Cerebellar cortex (tissue), 1 donor: ENCODE data around the gene CRISPLD2.

Experiments used
- DNase-seq: peaks from one replicate; pipeline ENCODE4 v3.0.0-alpha.2; 2015; ENCODE audit warnings: low spot score

Gene CRISPLD2

DNA sequence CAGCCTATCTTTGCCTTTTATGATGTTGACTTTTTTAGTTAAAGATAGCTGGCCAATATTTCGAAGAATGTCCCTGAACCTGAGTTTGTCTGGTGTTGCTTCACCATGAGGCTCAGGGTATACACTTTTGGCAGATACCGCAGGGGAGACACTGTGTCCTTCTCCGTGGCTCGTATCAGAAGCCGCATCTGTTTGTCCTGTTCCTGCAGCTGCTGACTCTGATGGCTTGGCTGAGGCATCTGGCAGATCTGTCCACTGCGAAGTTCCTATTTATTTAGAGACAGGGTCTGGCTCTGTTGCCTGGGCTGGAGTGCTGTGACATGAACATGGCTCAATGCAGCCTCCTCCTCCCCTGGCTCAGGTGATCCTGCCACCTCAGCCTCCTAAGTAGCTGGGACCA lies 93.5 kb downstream of the CRISPLD2 start:
- peak; percentile 18 for DNase-seq

GRCh38 chr16:84914273-84914672 lies 94.5 kb downstream of the CRISPLD2 start:
- DNase-seq: peak; percentile 93

DNA sequence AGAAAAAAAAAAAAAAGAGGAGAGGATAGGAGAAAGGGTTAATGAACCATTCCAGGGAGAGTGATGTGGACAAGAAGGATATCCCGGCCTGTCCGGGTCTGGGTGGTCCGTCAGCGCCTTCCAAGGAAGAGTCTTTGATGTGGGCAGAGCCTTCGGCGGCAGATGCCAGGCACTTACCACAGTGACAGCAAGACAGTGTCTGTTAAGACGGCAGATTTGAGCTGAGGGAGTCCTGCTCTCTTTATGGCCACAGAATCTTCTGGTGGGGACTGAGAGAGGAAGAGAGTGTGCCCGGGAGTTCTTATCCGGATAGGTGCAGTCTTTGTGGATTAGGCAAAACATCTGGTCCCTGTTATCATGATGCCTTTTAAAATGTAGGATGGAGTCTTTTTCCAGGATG lies 96.4 kb downstream of the CRISPLD2 start:
- no peak for DNase-seq

DNA sequence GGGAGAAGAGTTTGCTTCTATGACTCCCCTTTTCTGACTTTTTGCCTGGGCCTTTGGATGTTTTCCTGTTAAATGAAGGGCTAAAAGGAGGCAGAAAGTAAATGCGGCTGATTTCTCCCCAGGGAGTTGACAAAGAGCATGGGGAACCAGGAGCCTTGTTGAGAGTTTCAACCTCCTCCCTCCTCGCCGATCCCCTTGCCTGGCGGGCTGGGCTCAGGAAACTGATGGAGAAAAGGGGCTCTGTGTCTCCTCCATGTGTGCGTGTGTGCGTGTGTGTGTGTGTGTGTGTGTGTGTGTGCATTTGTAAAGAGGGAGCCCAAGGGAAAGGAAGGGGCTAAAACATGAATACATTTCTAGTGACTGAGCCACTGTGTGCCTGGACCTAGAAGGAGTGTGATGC lies 97.1 kb downstream of the CRISPLD2 start:
- DNase-seq: no peak

GRCh38 chr16:84917492-84917891 lies 97.7 kb downstream of the CRISPLD2 start:
- DNase-seq: no peak

- no peak for DNase-seq
These were observed 98.5 kb downstream of the CRISPLD2 start for GRCh38 chr16:84918006-84918909.

GRCh38 chr16:84919269-84919668 lies 99.5 kb downstream of the CRISPLD2 start:
- no peak for DNase-seq

DNA sequence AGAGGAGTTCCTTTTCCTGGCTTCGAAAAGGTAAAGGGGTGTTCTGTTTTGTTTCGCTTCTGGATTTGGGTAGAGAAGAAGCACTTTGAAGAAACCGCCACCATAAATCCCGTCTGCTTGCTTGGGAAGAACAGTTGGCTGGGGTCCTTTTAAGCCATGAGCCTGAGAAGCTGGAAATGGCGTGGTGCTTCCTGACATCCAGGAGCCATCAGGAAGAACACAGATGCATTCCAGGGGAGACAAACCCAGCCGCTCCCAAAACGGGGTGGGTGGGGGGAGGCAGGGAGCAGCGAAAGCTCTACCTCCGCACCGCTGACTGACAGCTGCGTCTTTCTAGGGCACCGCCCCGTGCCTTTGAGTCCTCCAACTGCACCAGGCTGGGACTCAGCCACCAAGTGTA lies 99.9 kb downstream of the CRISPLD2 start:
- no peak for DNase-seq

GRCh38 chr16:84920333-84920732 lies 100.5 kb downstream of the CRISPLD2 start:
- no peak for DNase-seq

- DNase-seq: peak; percentile 42
These were observed 102.8 kb downstream of the CRISPLD2 start for GRCh38 chr16:84922351-84923120.

- DNase-seq: no peak
These were observed 104.7 kb downstream of the CRISPLD2 start for GRCh38 chr16:84924331-84925091.

DNA sequence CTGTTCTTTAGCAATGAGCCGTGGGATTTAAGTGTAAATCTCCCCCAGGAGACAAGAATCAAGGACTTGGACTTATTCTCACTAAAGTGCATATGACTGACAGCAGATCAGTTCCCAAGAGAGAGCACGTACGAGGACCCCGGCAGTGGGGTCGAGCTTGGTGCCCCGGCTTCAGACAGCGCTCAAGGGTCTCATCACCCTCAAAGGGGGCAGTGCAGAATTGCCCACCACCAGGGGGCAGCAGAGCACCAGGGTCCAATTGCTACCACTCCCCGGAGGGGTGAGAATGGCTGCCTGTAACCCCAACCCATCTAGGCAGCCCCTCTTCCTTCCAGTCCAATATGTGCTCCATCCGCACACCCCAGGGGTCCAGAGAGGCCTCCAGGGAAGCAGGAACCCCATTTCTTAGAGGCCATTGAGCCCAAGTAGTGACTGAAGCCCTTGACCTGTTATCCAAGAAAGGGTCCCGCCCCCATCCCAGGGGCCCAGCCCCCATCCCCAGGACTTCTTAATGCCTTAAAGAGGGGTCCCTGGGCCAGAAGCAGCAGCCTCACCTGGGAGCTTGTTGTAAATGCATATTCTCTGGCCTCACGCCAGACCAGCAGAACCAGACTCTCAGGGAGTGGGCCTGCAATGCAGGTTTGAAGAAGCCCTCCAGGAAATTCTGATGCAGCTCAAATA lies 105.4 kb downstream of the CRISPLD2 start:
- peak; percentile 22 for DNase-seq

GRCh38 chr16:84925773-84926372 lies 106.1 kb downstream of the CRISPLD2 start:
- DNase-seq: no peak

GRCh38 chr16:84926462-84926861 lies 106.7 kb downstream of the CRISPLD2 start:
- DNase-seq: no peak

DNA sequence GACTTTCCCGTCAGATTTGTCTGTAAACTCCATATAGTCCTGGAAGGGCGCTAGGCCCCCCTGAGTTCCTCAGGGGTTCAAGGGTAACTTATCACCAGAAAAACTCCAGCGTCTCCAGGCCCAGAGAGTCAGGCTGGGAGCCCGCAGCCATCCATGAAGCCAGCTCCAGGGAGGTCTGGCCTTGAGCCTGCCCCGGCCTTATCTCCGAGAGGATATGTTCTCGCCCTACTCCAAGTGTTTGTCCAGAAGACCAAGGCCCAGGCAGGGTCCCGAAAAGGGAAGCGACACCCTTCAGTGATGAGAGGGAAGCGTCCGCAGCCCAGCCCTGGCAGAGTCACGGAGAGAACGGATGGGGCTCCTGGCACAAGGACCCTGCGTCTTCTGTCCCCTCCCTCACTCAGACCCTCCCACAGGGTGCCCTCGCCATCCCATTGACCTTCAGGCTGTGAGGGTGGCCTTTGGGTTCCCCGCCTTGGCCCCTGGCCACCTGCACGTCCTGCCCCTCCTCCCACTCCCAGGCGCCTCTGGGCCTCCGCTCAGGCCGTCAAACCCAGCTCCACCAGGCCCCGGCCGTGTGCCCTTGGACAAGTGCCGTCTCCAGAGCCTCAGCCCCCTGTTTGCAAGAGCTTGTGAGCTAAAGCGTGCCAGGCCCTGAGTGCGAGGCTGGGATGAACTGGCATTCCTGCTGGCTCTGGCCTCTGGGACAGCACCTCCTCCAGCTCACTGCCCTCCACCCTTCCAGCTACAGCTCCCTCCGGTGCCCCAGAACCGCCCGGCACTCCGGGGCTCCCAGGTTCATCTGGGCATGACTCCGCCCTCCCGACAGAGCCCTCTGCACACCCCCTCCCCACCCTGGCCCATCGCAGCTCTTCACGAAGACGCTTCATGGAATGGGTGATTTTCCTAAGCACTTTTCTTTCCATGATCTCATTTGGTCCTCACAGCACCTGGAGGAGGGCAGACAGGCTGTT lies 108.1 kb downstream of the CRISPLD2 start:
- DNase-seq: no peak

DNA sequence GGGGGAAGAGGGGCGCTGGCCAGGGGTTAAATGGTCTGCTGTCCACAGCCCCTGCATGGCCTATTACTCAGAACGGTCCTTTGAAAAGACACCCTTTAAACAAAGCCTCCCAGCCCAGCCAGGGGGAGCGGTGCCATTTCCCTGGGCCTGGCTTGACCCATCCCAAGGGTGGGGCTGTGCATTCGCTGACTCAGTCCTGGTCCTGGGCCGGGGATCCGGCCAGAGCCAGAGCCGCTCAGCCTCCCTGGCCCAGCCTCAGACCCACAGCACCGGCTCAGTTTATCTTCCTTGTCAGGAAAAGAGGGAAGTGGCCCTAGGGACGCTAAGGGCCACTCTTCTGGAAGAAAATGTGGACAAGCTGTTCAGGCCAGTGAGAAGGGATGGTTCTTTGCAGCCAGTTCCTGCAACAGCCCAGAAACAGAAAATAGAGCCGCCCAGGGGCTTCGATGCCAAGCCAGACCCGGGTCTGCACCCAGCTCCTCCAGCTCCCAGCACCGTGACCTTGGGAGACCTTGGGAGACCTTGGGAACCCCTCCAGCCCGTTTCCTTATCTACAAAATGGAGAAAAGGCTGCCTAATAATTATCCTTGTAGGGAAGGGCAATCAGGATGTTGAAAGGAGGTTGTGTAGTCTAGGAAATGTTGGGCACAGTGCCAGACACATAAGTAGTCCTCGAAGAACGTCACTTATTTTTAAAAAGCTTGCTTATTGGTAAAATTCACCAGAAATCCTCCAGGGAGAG lies 109.1 kb downstream of the CRISPLD2 start:
- no peak for DNase-seq

DNA sequence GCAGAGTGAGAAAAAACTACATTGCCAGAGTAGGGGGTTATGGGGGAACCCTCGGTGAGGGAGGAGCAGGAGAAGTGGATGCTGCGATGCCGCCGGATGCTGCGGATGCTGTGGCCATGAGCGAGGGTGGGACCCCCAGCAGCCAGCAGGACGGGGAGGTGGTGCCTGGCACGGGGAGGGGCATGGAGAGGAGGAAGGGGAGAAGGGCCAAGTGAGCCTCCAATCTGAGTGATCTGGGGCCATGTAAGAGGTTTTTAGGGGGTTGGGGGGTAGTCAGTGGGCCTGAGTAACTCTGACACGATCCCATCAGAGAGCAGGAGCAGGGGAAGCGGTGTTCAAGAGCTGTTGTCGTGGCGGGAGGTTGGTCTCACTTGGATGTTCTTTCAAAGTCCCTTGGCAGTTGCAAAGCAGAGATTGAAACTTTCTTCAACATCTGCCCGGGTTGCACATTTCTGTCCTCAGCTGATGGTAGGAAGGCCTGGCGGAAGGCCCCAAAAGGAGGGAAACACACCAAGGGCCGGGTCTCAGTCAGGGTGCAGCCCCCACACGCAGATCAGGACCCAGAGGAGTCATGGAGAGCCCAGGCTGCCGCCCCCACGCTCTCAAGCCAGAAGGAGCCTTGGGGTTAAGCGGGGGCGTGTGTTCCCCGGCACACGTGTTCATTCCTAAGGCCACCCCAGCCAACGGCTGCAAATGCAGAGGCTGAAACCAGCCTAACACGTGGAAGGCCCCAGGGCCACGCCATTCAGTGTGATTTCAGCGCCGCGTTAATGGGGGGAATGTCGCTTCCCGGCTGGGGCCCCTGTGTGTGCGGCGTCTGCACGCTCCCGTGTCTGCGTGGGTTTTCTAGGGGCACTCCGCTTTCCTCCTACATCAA lies 109.9 kb downstream of the CRISPLD2 start:
- no peak for DNase-seq

DNA sequence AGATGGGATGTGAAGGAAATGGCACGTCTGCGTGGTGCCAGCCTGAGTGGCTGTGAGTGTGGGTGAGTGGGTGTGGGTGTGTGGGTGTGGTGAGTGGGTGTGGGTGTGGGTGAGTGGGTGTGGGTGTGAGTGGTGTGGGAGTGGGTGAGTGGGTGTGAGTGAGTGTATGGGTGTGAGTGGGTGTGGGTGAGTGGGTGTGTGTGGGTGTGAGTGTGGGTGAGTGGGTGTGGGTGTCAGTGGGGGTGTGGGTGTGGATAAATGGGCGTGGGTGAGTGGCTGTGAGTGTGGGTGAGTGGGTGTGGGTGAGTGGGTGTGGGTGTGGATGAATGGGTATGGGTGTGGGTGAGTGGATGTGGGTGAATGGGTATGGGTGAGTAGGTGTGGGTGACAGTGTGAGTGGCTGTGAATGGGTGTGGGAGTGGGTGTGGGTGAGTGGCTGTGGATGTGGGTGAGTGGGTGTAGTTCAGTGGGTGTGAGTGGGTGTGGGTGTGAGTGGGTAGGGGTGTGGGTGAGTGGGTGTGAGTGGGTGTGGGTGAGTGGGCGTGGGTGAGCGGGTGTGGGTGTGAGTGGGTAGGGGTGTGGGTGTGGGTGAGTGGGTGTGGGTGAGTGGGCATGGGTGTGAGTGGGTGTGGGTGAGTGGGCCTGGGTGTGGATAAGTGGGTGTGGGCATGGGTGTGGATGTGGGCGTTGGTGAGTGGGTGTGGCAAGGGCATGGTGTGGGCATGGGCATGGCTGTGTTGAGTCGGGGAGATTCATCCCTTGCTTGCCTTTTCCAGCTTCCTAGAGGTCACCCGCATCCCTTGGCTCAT lies 110.7 kb downstream of the CRISPLD2 start:
- DNase-seq: no peak
